Measurements from ENCODE around the gene JARID2.

GRCh38 chr6:15352220-15352619 is 106.4 kb downstream of the JARID2 start:
- TF ChIP-seq CTCF (IDR thresholded peaks at IDR 0.05) (no peak), RCOR1 (IDR thresholded peaks at IDR 0.05; ENCODE audit: low read length) (no peak)

Data from SK-N-SH (cell line).